Sigmoid colon (tissue), 3 donors: ENCODE measurements around the gene BTBD9.

Experiments
- POLR2A ChIP-seq, 2 donors: fragments of 450-650 bp; IDR thresholded peaks; one replicate each; pipeline ENCODE4 v1.6.1; 2016; ENCODE audit warnings: antibody characterized with exemption in 2 of 2, mild to moderate bottlenecking in 2 of 2, moderate library complexity in 2 of 2
- TF ChIP-seq, protein P1 (sequence below), 4 experiments: fragments of 450-650 bp in 3 of 4; fragments of 200-600 bp in 1 of 4; IDR thresholded peaks; one replicate each; pipeline ENCODE4 v1.5.1; 2016 to 2019; ENCODE audit warnings: antibody characterized with exemption in 4 of 4, mild to moderate bottlenecking in 3 of 4, moderate library complexity in 2 of 4

DNA sequence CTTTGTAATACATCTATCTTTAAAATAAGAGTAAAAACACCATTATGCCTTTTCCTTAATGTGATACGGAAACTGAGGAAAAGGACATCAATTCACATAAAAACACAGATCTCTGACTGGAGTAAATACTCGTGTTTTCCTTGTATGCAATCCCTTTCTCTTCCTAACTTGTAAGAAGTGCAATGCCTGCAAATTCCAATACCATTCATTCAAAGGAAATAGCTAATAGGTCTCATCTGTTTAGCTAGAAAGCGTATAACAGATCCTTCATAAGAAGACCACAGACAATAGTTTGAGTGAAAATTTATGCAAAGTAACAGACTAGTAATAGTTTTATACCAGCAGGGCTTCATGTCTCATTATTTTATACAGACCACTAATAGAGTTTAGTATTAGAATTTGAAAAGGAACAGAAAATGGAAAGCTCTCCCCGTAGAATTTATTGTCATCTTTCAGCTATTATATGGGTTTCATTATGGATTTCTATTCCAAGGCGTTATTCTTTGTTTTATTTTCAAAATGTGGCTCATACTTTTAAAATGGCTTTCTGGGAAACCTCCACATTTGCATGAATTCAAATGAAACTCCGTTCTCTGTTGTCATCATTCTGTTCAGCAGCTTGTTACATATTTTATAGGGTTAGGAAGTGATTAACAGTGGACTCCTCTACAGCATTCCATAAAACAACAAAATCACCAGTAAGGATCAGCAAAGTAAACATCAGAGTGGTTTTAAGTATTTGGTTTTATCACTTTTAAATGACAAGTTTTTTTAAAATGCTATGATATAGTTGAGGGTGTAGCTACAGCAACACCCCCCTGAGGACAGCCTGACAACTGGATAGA is 186.7 kb downstream of the BTBD9 start:
- TF ChIP-seq, protein P1, sequence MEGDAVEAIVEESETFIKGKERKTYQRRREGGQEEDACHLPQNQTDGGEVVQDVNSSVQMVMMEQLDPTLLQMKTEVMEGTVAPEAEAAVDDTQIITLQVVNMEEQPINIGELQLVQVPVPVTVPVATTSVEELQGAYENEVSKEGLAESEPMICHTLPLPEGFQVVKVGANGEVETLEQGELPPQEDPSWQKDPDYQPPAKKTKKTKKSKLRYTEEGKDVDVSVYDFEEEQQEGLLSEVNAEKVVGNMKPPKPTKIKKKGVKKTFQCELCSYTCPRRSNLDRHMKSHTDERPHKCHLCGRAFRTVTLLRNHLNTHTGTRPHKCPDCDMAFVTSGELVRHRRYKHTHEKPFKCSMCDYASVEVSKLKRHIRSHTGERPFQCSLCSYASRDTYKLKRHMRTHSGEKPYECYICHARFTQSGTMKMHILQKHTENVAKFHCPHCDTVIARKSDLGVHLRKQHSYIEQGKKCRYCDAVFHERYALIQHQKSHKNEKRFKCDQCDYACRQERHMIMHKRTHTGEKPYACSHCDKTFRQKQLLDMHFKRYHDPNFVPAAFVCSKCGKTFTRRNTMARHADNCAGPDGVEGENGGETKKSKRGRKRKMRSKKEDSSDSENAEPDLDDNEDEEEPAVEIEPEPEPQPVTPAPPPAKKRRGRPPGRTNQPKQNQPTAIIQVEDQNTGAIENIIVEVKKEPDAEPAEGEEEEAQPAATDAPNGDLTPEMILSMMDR (IDR thresholded peaks at IDR 0.05) = no peak
- no peak for TF ChIP-seq POLR2A (IDR thresholded peaks at IDR 0.05)
